ENCODE measurements around the gene MC1R.
A peak's percentile ranks its signal among the peaks of the same experiment; 100 is the strongest.

The MC1R gene

GRCh38 chr16:89922884-89923639 lies 4.4 kb downstream of the MC1R start, which contains the start of gene TUBB3:
Gene TUBB3, plus strand, starts transcription at chr16:89923342. Its CDS starts 60 bp downstream, at chr16:89923402.
- peak within 1 kb of the TSS; percentile 71 for H3K4me3 ChIP-seq (ENCODE audit: low read depth, low read length)
- TF ChIP-seq MYC (IDR thresholded peaks at IDR 0.05; ENCODE audit: low read depth, low read length) (no peak), CTCF (IDR thresholded peaks at IDR 0.05; ENCODE audit: low read depth, low read length) (no peak), POLR2A (IDR thresholded peaks at IDR 0.05; ENCODE audit: extremely low read depth, insufficient read length) (peak; percentile 35), MAX (IDR thresholded peaks at IDR 0.05; ENCODE audit: low read depth, low read length) (no peak)
- peak; percentile 88 for DNase-seq (ENCODE audit: low read depth)

GRCh38 chr16:89923640-89924296 lies 5.1 kb downstream of the MC1R start:
- TF ChIP-seq CTCF (IDR thresholded peaks at IDR 0.05; ENCODE audit: low read depth, low read length), result no peak
- no peak for TF ChIP-seq MYC (IDR thresholded peaks at IDR 0.05; ENCODE audit: low read depth, low read length)
- TF ChIP-seq POLR2A (IDR thresholded peaks at IDR 0.05; ENCODE audit: extremely low read depth, insufficient read length), result no peak
- TF ChIP-seq MAX (IDR thresholded peaks at IDR 0.05; ENCODE audit: low read depth, low read length), result no peak
- DNase-seq (ENCODE audit: low read depth), result peak; percentile 35
- no peak overlapping the region for H3K4me3 ChIP-seq (ENCODE audit: low read depth, low read length)

GRCh38 chr16:89924297-89924924 lies 5.7 kb downstream of the MC1R start:
- TF ChIP-seq MYC (IDR thresholded peaks at IDR 0.05; ENCODE audit: low read depth, low read length) (no peak), POLR2A (IDR thresholded peaks at IDR 0.05; ENCODE audit: extremely low read depth, insufficient read length) (no peak), MAX (IDR thresholded peaks at IDR 0.05; ENCODE audit: low read depth, low read length) (peak; percentile 57)
- peak; percentile 76 for DNase-seq (ENCODE audit: low read depth)
- H3K4me3 ChIP-seq (ENCODE audit: low read depth, low read length), result no peak overlapping the region

- peak; percentile 34 for DNase-seq (ENCODE audit: low read depth)
- TF ChIP-seq CTCF (IDR thresholded peaks at IDR 0.05; ENCODE audit: low read depth, low read length), result no peak
- no peak for TF ChIP-seq MYC (IDR thresholded peaks at IDR 0.05; ENCODE audit: low read depth, low read length)
- TF ChIP-seq MAX (IDR thresholded peaks at IDR 0.05; ENCODE audit: low read depth, low read length), result no peak
- no peak for TF ChIP-seq POLR2A (IDR thresholded peaks at IDR 0.05; ENCODE audit: extremely low read depth, insufficient read length)
- no peak overlapping the region for H3K4me3 ChIP-seq (ENCODE audit: low read depth, low read length)
These were observed 6.3 kb downstream of the MC1R start for GRCh38 chr16:89924925-89925307.

GRCh38 chr16:89925596-89926079 lies 7.0 kb downstream of the MC1R start:
- no peak for TF ChIP-seq CTCF (IDR thresholded peaks at IDR 0.05; ENCODE audit: low read depth, low read length)
- no peak for TF ChIP-seq MYC (IDR thresholded peaks at IDR 0.05; ENCODE audit: low read depth, low read length)
- TF ChIP-seq MAX (IDR thresholded peaks at IDR 0.05; ENCODE audit: low read depth, low read length), result no peak
- TF ChIP-seq POLR2A (IDR thresholded peaks at IDR 0.05; ENCODE audit: extremely low read depth, insufficient read length), result no peak
- no peak overlapping the region for H3K4me3 ChIP-seq (ENCODE audit: low read depth, low read length)
- DNase-seq (ENCODE audit: low read depth), result peak; percentile 49
